Neuronal stem cell (in vitro differentiated cells): Measurements from ENCODE around the gene RAMACL.
"Not testable (repeated sequence)": the region's sequence is repeated elsewhere in the genome, so short reads cannot be mapped to it uniquely, and the experiment has no call there.

Experiments used
- DNase-seq: peaks from one replicate; pipeline ENCODE4 v3.0.0-alpha.2; 2013; ENCODE audit warnings: low spot score
- H2AFZ ChIP-seq: one replicate; pipeline ENCODE4 v1.6.1; 2013; ENCODE audit warnings: mild to moderate bottlenecking, low read length, inconsistent platforms
- H2AK5ac ChIP-seq: 2 replicates; pipeline ENCODE4 v1.6.1; 2013; ENCODE audit warnings: low read depth, mild to moderate bottlenecking, inconsistent platforms, low read length, moderate library complexity, mixed read lengths
- H2BK120ac ChIP-seq: 2 replicates; pipeline ENCODE4 v1.6.1; 2013; ENCODE audit warnings: low read depth, mild to moderate bottlenecking, inconsistent platforms, low read length, moderate library complexity, mixed read lengths
- H2BK12ac ChIP-seq: one replicate; pipeline ENCODE4 v1.6.1; 2013; ENCODE audit warnings: low read length, inconsistent platforms
- H2BK15ac ChIP-seq: 2 replicates; pipeline ENCODE4 v1.6.1; 2013; ENCODE audit warnings: mild to moderate bottlenecking, low read length, inconsistent platforms, mixed read lengths
- H2BK5ac ChIP-seq: one replicate; pipeline ENCODE4 v1.6.1; 2013; ENCODE audit warnings: inconsistent platforms, mild to moderate bottlenecking, low read length, moderate library complexity
- H3K14ac ChIP-seq: one replicate; pipeline ENCODE4 v1.6.1; 2013; ENCODE audit warnings: low read length, inconsistent platforms
- H3K18ac ChIP-seq: 2 replicates; pipeline ENCODE4 v1.6.1; 2013; ENCODE audit warnings: low read length, inconsistent platforms
- H3K23ac ChIP-seq: 2 replicates; pipeline ENCODE4 v1.6.1; 2013; ENCODE audit warnings: low read depth, mild to moderate bottlenecking, mixed read lengths, low read length, inconsistent platforms; ENCODE audit not compliant: poor library complexity
- H3K27ac ChIP-seq: replicated peaks from 3 replicates; pipeline ENCODE4 v1.5.1; 2013; ENCODE audit warnings: low read length, inconsistent platforms
- H3K27me3 ChIP-seq, 3 experiments: 2 replicates each; pipeline ENCODE4 v1.6.1; 2013; ENCODE audit warnings: low read length in 3 of 3, mild to moderate bottlenecking in 2 of 3, inconsistent platforms in 1 of 3, low read depth in 1 of 3, mixed read lengths in 1 of 3, moderate library complexity in 1 of 3; ENCODE audit not compliant: control insufficient read depth in 3 of 3, insufficient read depth in 3 of 3
- H3K36me3 ChIP-seq, 2 donors: replicated peaks in 1 of 2; 2 replicates each; pipeline ENCODE4 v1.6.1; 2013; ENCODE audit warnings: low read length in 2 of 2; ENCODE audit not compliant: control insufficient read depth in 2 of 2, insufficient read depth in 2 of 2
- H3K4ac ChIP-seq: 2 replicates; pipeline ENCODE4 v1.6.1; 2013; ENCODE audit warnings: inconsistent platforms, mild to moderate bottlenecking, low read length, moderate library complexity
- H3K4me1 ChIP-seq, 2 donors: 1 replicate in 1 of 2; 2 replicates in 1 of 2; pipeline ENCODE4 v1.6.1; 2013; ENCODE audit warnings: low read length in 2 of 2, low read depth in 1 of 2; ENCODE audit not compliant: control insufficient read depth in 2 of 2, insufficient read depth in 1 of 2
- H3K4me2 ChIP-seq: one replicate; pipeline ENCODE4 v1.6.1; 2013; ENCODE audit warnings: mild to moderate bottlenecking, low read length, inconsistent platforms; ENCODE audit not compliant: insufficient read depth, poor library complexity, severe bottlenecking
- H3K4me3 ChIP-seq, 2 donors: 2 replicates each; pipeline ENCODE4 v1.5.1; 2013; ENCODE audit warnings: low read length in 2 of 2, mild to moderate bottlenecking in 2 of 2, inconsistent platforms in 1 of 2, moderate library complexity in 1 of 2
- H3K79me1 ChIP-seq: one replicate; pipeline ENCODE4 v1.6.1; 2013; ENCODE audit warnings: low read depth, mild to moderate bottlenecking, inconsistent platforms, low read length, moderate library complexity
- H3K9ac ChIP-seq: one replicate; pipeline ENCODE4 v1.6.1; 2013; ENCODE audit warnings: mild to moderate bottlenecking, low read depth, low read length, inconsistent platforms; ENCODE audit not compliant: poor library complexity
- H3K9me3 ChIP-seq, 2 donors: replicated peaks in 1 of 2; 2 replicates each; pipeline versions ENCODE3 to v1.6.1; 2013; ENCODE audit warnings: low read length in 2 of 2, mild to moderate bottlenecking in 2 of 2, inconsistent platforms in 1 of 2, low read depth in 1 of 2, mixed read lengths in 1 of 2, moderate library complexity in 1 of 2; ENCODE audit not compliant: control insufficient read depth in 2 of 2, insufficient read depth in 1 of 2
- H4K8ac ChIP-seq: one replicate; pipeline ENCODE4 v1.6.1; 2013; ENCODE audit warnings: low read depth, mild to moderate bottlenecking, inconsistent platforms, low read length, moderate library complexity
- H4K91ac ChIP-seq: one replicate; pipeline ENCODE4 v1.6.1; 2013; ENCODE audit warnings: low read length, low read depth, mild to moderate bottlenecking, inconsistent platforms; ENCODE audit not compliant: poor library complexity
- WGBS, 2 donors: extraction: QIAGEN DNeasy Blood & Tissue Kit; methylation state at CpG; one replicate each; pipeline ENCODE4 v1.1.7; 2013; ENCODE audit warnings: missing lambda C conversion rate in 2 of 2, mixed read lengths in 1 of 2; ENCODE audit not compliant: insufficient read length in 2 of 2, insufficient replicate concordance in 1 of 2; ENCODE audit errors: extremely low coverage in 2 of 2; 5-methylcytosine and 5-hydroxymethylcytosine counted together

RAMACL gene

GRCh38 chr6:166541366-166541765 is 45.1 kb downstream of the RAMACL start:
- Histone ChIP-seq H3K4me1 (peaks cover 8 to 12% of the 10 kb centered on the region in 2 donors), H3K27me3 (no peaks in the 10 kb centered on the region), H3K9ac (no peak overlapping the region), H3K36me3 (peaks cover 0 to 25% of the 10 kb centered on the region in 2 donors), H3K14ac (no peak overlapping the region), H3K4ac (peak overlapping the region; percentile 13), H2AK5ac (no peak overlapping the region), H3K27ac (no peak overlapping the region), H2BK15ac (no peak overlapping the region), H3K79me1 (no peaks in the 10 kb centered on the region), H3K4me3 (no peak overlapping the region), H3K9me3 (peaks cover 0 to 3% of the 10 kb centered on the region in 2 donors), H2BK12ac (no peak overlapping the region), H4K8ac (no peak overlapping the region), H3K18ac (peak overlapping the region; percentile 21), H3K23ac (no peak overlapping the region), H4K91ac (no peak overlapping the region), H2BK5ac (no peak overlapping the region), H2AFZ (no peak overlapping the region), H3K4me2 (no peak overlapping the region), H2BK120ac (no peak overlapping the region)
- DNase-seq = no peak
- WGBS, 2 donors = no CpG with 5 or more reads among the region's 12 CpGs

- Histone ChIP-seq H3K23ac (no peak overlapping the region), H3K18ac (no peak overlapping the region), H3K4me3 (no peak overlapping the region), H3K14ac (no peak overlapping the region), H4K91ac (no peak overlapping the region), H2BK12ac (no peak overlapping the region), H4K8ac (no peak overlapping the region), H3K27ac (no peak overlapping the region), H2BK15ac (no peak overlapping the region), H3K9ac (no peak overlapping the region), H2AK5ac (no peak overlapping the region), H3K4me1 (peaks cover 8 to 12% of the 10 kb centered on the region in 2 donors), H3K79me1 (no peaks in the 10 kb centered on the region), H3K4ac (peak overlapping the region; percentile 13), H3K36me3 (peaks cover under 1 to 28% of the 10 kb centered on the region in 2 donors), H3K27me3 (no peaks in the 10 kb centered on the region), H2BK120ac (no peak overlapping the region), H2BK5ac (no peak overlapping the region), H3K4me2 (no peak overlapping the region), H3K9me3 (peaks cover 0 to 3% of the 10 kb centered on the region in 2 donors), H2AFZ (no peak overlapping the region)
- WGBS, 2 donors = no CpG with 5 or more reads among the region's 18 CpGs
- no peak for DNase-seq
Measured at GRCh38 chr6:166540631-166541331, 45.7 kb downstream of the RAMACL start.

GRCh38 chr6:166539543-166539942 is 46.9 kb downstream of the RAMACL start:
- Histone ChIP-seq H3K14ac (no peak overlapping the region), H4K91ac (no peak overlapping the region), H2BK120ac (no peak overlapping the region), H2AFZ (peak overlapping the region; percentile 24), H2BK5ac (no peak overlapping the region), H3K23ac (no peak overlapping the region), H3K9ac (no peak overlapping the region), H4K8ac (no peak overlapping the region), H3K4me2 (no peak overlapping the region), H3K4ac (no peak overlapping the region), H3K36me3 (peaks cover 4 to 40% of the 10 kb centered on the region in 2 donors), H3K27me3 (no peaks in the 10 kb centered on the region), H3K18ac (no peak overlapping the region), H2BK12ac (no peak overlapping the region), H3K4me1 (peaks cover 8 to 12% of the 10 kb centered on the region in 2 donors), H3K27ac (no peak overlapping the region), H3K79me1 (no peaks in the 10 kb centered on the region), H2AK5ac (no peak overlapping the region), H3K9me3 (peaks cover 0 to 3% of the 10 kb centered on the region in 2 donors), H2BK15ac (no peak overlapping the region), H3K4me3 (no peak overlapping the region)
- no peak for DNase-seq
- no CpG with 5 or more reads among the region's 4 CpGs for WGBS, 2 donors

- not testable (repeated sequence) for H3K79me1 ChIP-seq, H2BK12ac ChIP-seq, H2BK5ac ChIP-seq, H3K4ac ChIP-seq, DNase-seq, H3K4me3 ChIP-seq, H2AFZ ChIP-seq, H3K14ac ChIP-seq, H2BK120ac ChIP-seq, H2BK15ac ChIP-seq, H3K23ac ChIP-seq, H3K18ac ChIP-seq, H3K9me3 ChIP-seq, H4K8ac ChIP-seq, H4K91ac ChIP-seq, H3K4me2 ChIP-seq, H3K27me3 ChIP-seq, H3K9ac ChIP-seq, H2AK5ac ChIP-seq, H3K27ac ChIP-seq
- H3K4me1 ChIP-seq = peaks cover 8 to 12% of the 10 kb centered on the region in 2 donors
- no CpG with 5 or more reads among the region's 9 CpGs for WGBS, 2 donors
- peaks cover 7 to 44% of the 10 kb centered on the region in 2 donors for H3K36me3 ChIP-seq
Measured at GRCh38 chr6:166539011-166539385, 47.5 kb downstream of the RAMACL start.
